GM19025 (cell line): ENCODE results near the gene NOS1.

Experiments used
- ATAC-seq: cut with Tn5 transposase; IDR thresholded peaks from one replicate; pipeline ENCODE4 v1.9.1; 2021; ENCODE audit warnings: mild to moderate bottlenecking, low read depth, moderate library complexity; ENCODE audit not compliant: unreplicated experiment

The NOS1 gene

GRCh38 chr12:117333331-117333881 lies 28.0 kb downstream of the NOS1 start:
- no peak for ATAC-seq

DNA sequence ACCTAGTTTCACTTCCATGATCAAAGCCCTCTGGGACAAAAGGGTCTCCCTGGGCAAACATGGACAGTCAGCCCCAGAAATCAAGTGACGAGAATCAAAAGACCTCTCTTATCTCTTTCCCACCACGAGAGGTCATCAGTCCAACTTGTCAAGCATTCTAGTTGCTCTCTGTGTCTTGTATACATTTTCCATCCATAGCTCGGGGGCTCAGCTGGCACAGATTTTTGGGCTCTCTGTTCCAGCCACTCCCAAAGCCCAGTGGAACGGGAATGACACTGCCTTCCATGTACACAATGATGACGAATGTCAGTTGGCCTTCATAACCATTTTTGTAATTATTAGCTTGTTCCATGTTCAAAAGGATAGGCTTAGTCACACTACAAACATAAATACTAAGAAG lies 29.7 kb downstream of the NOS1 start:
- ATAC-seq, result no peak

DNA sequence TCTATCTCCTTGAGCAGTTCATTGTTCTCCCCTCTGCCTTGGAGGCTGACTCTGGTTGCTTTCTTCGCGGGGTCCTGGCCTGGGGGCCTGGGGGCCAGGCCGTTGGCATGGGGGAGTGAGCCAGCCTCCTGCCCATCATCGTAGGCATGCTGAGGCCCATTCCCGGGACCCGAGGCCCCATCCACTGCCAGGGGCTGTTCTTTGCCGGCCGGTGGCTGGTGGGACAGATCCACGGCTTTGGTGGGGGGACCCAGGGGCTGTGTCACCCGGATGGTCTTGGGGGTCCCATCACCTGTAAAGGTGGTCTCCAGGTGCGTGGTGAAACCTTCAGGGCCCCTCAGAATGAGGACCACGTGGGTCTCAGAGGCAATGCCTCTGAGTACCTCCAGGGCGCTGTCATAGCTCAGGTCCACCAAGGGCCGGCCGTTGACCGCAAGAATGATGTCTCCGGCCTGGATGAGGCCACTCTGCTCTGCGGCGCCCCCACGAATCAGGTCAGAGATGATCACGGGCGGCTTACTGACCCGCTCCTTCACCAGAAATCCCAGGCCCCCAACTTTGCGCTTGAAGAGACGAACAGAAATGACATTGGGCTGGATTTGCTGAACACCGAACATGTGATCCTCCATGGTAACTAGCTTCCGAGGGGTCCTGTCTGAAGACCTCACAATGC lies 30.8 kb downstream of the NOS1 start:
- no peak for ATAC-seq

- ATAC-seq, result no peak
These were observed 31.7 kb downstream of the NOS1 start for GRCh38 chr12:117329756-117330155.

DNA sequence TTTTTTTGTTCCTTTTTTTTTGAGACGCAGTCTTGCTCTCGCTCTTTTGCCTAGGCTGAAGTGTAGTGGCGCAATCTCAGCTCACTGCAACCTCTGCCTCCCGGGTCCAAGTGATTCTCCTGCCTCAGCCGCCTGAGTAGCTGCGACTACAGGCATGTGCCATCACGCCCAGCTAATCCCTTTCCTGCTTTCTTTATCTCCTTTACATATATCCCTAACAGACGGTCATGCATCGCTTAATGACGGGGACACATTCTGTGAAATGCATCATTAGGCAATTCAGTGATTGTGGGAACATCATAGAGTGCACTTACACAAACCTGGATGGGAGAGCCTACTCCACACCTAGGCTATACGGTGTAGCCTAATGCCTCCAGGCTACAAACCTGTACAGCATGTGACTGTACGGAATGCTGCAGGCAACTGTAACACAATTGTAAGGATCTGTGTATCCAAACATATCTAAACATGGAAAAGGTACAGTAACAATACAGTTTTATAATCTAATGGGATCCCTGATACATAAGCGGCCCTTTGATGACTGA lies 32.8 kb downstream of the NOS1 start:
- no peak for ATAC-seq

GRCh38 chr12:117322428-117322827 lies 39.0 kb downstream of the NOS1 start:
- ATAC-seq, result no peak

DNA sequence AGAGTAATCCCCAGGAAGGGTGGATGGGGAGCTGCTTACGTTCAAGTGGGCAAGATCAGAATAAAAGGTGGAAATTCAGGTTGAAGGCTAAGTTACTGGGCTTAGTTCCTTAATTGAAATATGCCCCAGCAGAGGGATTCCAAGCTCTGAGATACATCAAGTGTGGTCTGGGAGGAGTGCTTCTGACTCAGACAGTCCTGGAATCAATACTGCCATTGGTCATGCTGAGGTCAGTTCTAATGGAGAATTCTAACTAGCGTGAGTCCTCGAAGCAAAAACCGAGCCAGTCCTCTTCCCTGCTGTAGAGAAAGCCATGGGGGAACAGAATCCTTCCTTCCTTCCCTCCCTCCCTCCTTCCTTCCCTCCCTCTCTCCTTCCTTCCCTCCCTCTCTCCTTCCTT lies 39.9 kb downstream of the NOS1 start:
- ATAC-seq, result no peak

- ATAC-seq, result no peak
These were observed 42.8 kb downstream of the NOS1 start for GRCh38 chr12:117318591-117318990.

DNA sequence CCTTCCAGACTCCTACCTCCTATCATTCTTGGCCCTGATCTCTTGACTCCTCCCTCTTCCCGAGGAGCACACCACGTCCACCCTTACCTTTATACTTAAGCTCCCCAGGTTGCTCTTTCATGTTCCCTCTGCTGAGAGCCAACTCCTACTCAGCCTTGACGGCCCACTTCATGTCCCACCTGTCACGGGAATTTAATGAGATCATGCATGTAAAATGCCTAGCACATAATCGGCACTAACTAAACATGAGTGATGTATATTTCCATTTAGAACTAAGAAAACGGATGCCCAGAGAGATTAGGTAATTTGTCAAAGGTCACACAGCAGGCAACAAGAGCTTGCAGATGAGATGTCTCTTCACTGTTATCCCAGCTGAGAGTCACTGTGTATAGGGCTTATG lies 45.1 kb downstream of the NOS1 start:
- ATAC-seq, result no peak

- no peak for ATAC-seq
These were observed 47.5 kb downstream of the NOS1 start for GRCh38 chr12:117313926-117314325.

GRCh38 chr12:117312770-117313169 lies 48.7 kb downstream of the NOS1 start:
- no peak for ATAC-seq

DNA sequence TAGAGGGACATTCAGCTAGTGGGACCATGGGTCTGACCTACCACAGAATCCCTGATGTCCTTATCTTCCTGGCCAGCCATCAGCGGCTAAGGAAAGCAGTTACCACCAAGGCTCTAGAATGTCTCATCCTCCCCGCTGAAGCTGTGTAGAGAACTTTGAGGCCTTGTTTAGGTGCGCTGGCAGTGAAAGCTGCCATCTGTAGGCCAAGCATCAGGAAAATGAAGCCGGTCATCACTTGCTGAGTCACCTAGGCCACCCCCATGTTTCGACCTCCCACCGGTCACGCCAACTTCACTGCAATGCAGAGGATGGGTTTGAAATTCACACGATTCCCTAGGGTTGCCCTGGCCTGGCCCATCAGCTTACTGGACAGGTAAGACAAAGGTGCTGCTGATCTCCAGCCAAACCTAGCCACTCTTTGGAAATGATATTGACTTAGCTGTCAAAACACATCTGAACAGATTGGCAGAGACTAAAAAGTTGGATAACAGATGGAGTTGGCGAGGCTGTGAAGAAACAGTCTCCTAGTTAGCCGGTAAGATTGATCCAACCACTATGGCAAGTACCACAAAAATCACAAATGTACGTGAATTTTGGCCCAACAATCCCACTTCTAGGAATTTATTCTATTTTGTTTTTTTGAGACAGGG lies 52.0 kb downstream of the NOS1 start:
- ATAC-seq, result no peak

DNA sequence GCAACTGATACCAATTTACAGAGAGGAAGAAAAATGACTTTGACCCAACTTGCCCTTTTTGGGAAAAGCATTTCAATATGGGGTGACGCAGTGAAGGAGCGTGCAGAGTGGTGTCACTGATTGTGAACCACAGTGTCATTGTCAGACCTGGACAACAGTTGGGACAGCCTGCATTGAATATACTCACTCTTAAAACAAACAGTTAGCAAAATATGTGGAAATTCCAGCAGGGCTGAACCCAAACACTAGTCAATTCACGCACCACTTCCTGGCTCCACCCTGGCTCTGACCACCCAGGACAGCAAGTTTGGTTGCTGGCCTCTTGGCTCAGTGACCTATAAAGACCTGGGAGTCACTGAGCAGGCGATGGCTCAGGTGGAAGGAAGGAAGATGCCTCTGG lies 61.3 kb downstream of the NOS1 start:
- no peak for ATAC-seq

- no peak for ATAC-seq
These were observed 62.7 kb downstream of the NOS1 start for GRCh38 chr12:117298648-117299225.

- ATAC-seq, result no peak
These were observed 63.2 kb downstream of the NOS1 start for GRCh38 chr12:117298191-117298590.

DNA sequence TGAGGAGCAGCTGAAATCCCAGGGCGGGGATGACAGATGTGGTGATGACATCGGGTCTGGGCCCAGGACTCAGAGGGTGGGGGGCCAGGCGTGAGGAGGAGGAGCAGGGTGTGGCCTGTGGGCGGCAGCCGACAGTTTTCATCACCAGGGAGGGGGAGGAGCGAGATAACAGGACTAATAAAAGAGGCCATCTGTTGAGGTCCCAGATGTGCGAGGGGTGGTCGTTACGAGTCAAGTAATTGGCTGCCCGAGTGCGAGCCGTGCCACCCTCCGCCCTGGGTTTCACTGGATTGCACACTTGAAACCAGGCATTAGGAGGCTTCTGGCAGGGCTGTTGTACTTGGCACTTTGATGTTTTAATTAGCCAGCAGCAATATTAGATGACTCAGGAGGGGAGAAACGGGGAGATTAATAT lies 67.2 kb downstream of the NOS1 start:
- no peak for ATAC-seq

DNA sequence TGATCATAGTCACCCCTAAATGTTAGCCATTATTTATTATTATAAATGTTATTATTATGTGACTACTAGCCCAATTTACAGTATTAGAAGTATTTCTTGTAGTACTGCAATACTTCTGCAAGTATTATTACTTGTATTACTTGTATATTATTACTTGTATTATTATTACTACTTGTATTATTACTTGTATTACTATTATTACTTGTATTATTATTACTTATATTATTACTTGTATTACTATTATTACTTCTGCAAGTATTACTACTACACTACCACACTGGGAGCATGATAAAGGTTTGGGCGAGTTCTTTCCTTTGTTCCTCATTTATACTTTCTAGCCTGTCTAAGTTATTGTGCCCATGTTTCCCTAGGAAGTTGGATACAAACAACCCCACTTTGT lies 67.9 kb downstream of the NOS1 start:
- no peak for ATAC-seq

GRCh38 chr12:117292688-117293087 lies 68.7 kb downstream of the NOS1 start:
- ATAC-seq, result no peak

DNA sequence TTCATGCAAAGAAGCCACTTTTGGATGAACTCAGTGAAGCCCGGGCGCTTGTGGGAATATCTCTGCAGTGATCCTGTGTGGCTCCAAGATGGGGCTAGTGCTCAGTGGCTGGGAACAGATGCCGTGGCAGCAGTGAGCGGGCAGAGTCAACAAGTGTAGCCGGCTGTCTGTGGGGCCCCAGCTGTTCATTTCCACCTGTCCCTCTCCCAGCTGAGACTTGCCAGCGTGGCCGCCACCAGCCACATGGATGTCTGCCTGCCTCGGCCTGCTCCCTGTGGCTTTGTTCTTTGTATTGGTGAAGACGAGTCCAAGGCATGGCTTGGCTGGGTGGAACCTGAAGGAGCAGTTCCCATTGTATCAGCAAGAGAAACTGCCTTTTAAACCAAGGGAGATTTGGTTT lies 77.3 kb downstream of the NOS1 start:
- ATAC-seq, result no peak

DNA sequence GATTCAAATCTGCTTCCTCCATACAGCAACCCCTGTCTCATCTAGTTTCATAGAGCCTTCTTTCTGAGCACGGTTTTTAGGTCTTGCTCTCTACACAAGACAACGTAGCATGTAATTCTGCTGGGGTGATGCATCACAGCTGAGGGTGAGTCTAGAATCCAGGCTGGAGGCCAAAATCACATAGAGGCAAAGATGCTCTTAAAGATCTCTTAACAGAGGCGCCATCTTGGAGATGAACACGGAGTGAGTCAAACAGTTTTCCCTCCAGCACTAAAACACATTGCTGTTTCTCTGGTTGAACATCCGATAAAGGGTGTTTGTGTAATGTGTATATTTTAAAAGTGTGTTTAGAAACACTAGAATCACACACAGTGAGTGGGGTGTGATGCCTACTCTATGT lies 78.9 kb downstream of the NOS1 start:
- no peak for ATAC-seq

DNA sequence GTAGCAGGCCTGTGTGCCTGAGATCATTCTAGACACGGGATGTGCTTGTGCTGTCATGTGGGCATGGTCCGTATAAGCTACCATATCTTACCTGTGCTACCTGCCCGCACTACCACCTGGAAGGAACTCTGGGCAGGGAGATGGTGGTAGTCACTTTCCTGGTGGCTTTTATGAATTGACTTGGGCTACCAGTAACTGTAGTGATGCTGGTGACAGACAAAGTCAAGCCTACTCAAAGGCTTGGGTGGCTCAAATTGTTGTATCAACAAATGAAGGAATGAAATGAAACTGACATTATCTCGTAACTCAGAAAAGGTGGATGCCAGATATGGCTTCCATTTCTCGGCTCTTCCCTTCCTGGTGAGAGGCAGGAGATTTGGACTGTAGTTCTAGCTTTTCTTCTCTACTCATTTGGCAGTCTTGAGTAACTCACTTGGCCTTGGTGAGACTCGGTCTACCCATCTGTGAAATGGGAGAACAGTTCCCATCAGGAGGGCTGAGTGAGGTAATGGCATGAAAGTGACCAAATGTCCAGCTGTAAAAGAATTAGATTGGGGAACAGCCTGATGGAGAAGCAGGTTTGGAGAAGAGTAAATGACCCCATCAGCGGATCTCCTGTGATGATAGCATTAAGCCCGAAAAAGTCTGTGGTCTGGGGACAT lies 81.3 kb downstream of the NOS1 start:
- no peak for ATAC-seq
